Skeletal muscle satellite cell (primary cell): ENCODE data around the gene SPATA4.

Source experiments
- H3K27me3 ChIP-seq: 2 replicates; pipeline ENCODE4 v1.7.0; 2013; ENCODE audit warnings: low read length; ENCODE audit not compliant: control insufficient read depth, insufficient read depth
- H3K36me3 ChIP-seq: 2 replicates; pipeline ENCODE4 v1.7.0; 2013; ENCODE audit warnings: mild to moderate bottlenecking, control low read depth, low read length; ENCODE audit not compliant: insufficient read depth
- H3K4me1 ChIP-seq: 2 replicates; pipeline ENCODE4 v1.7.0; 2013; ENCODE audit warnings: low read length; ENCODE audit not compliant: control insufficient read depth, insufficient read depth
- H3K4me2 ChIP-seq: 2 replicates; pipeline ENCODE4 v1.7.0; 2013; ENCODE audit warnings: mild to moderate bottlenecking, low read length
- H3K4me3 ChIP-seq: 2 replicates; pipeline ENCODE4 v1.7.0; 2013; ENCODE audit warnings: low read length
- H3K9ac ChIP-seq: 2 replicates; pipeline ENCODE4 v1.7.0; 2013; ENCODE audit warnings: mild to moderate bottlenecking, low read depth, low read length, moderate library complexity
- H3K9me3 ChIP-seq: replicated peaks from 2 replicates; pipeline ENCODE4 v1.7.0; 2013; ENCODE audit warnings: mild to moderate bottlenecking, control low read depth, low read length

The SPATA4 gene

DNA sequence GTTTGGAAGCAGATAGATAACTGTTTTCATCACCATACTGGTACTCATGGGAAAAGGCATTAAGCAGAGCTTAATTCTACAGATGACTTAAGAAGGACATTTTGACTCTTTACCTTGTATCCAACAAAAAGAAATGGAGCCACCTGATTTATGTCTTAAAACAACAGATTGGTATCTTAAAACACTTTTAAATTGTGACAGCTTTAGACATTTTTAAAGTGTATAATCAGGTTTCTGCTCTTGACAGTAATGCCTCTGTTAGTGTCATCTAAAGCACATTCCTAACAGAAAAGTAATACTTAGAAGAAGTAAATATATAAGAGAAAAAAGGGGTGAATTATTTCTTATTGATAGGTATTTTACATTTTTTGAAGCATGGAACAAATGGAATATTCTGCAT lies 55.9 kb downstream of the SPATA4 start:
- H3K9me3 ChIP-seq: no peaks in the 10 kb centered on the region
- no peaks in the 10 kb centered on the region for H3K27me3 ChIP-seq
- H3K4me3 ChIP-seq: no peak overlapping the region
- no peak overlapping the region for H3K4me2 ChIP-seq
- no peaks in the 10 kb centered on the region for H3K36me3 ChIP-seq
- H3K9ac ChIP-seq: no peak overlapping the region
- no peaks in the 10 kb centered on the region for H3K4me1 ChIP-seq

DNA sequence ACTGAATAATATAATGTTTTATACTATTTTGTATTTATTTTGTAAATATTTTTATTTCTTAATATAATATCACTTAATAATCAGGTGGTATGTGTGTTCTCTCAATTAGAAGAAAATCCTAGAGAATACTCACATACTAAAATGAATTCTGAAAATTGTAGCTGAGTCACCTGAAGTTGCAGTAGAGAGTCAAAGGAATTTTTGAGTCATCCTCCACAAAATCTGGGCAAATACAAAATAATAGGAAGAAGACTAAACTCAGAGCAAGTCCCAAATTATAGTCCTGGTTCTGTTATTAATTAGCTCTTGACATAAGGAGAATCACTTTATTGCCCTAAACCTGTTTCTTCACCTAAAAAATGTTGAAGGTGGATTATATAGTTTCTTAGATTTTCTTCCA lies 57.8 kb downstream of the SPATA4 start:
- Histone ChIP-seq H3K9me3 (no peaks in the 10 kb centered on the region), H3K36me3 (no peaks in the 10 kb centered on the region)

DNA sequence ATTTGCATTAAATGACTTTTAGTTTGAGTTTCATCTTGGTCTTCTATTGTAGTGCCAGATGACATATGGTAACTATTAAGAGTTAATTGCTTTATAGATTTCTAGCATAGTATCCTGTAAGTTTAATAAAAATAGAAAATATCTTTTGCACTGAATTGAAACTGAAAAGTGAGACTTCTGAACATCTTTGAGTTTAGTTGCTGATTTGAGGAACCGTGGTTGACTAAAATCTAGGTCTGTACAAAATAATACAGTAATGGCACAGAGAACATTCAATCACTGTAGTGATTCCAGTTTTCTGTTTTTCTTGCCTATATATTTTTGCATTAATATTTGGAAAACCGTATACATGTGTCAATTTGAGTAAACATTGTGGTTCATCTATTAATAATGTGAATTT lies 60.7 kb downstream of the SPATA4 start:
- H3K36me3 ChIP-seq: no peaks in the 10 kb centered on the region
- no peaks in the 10 kb centered on the region for H3K4me1 ChIP-seq
- no peak overlapping the region for H3K4me3 ChIP-seq
- H3K9me3 ChIP-seq: no peaks in the 10 kb centered on the region
- no peak overlapping the region for H3K4me2 ChIP-seq
- no peaks in the 10 kb centered on the region for H3K27me3 ChIP-seq
- H3K9ac ChIP-seq: no peak overlapping the region

More for the DNA sequence above, 57.8 kb downstream of the SPATA4 start:
- H3K9ac ChIP-seq: no peak overlapping the region
- no peak overlapping the region for H3K4me2 ChIP-seq
- no peaks in the 10 kb centered on the region for H3K27me3 ChIP-seq
- H3K4me1 ChIP-seq: no peaks in the 10 kb centered on the region
- no peak overlapping the region for H3K4me3 ChIP-seq
